Activated CD4-positive, alpha-beta T cell treated with anti-CD3 and anti-CD28 coated beads, Interleukin-2, amount 10 ng/mL, durations not matched to agents 7 days and 5 days (primary cell): ENCODE data around the gene C3orf70. TPM values are rescaled to one million over a fixed set of nuclear protein-coding genes. Genes with fewer than 3 reads are reported as not detected.

ENCODE experiments used
- CTCF ChIA-PET: fragments of 350-600 bp; sonication (Branson Sonifier 250); formaldehyde crosslinking; loops from one replicate; lab custom pipeline; 2021; ENCODE audit warnings: antibody characterized with exemption; lab: Charles Lee
- POLR2A ChIA-PET: fragments of 350-600 bp; sonication (Branson Sonifier 250); formaldehyde crosslinking; loops from one replicate; lab custom pipeline; 2021; ENCODE audit warnings: antibody characterized with exemption; lab: Charles Lee
- DNase-seq: peaks from one replicate; pipeline ENCODE4 v3.0.0-alpha.2; 2020
- H3K27ac Mint-ChIP-seq: one replicate; pipeline ENCODE4 v1.8.0; 2021; ENCODE audit warnings: mild to moderate bottlenecking, moderate library complexity, mixed read lengths
- H3K27me3 Mint-ChIP-seq: one replicate; pipeline ENCODE4 v1.8.0; 2021; ENCODE audit warnings: mixed read lengths
- H3K36me3 Mint-ChIP-seq: one replicate; pipeline ENCODE4 v1.8.0; 2021; ENCODE audit warnings: low read depth, mixed read lengths
- H3K4me1 Mint-ChIP-seq: one replicate; pipeline ENCODE4 v1.8.0; 2021; ENCODE audit warnings: mixed read lengths
- H3K4me3 Mint-ChIP-seq: one replicate; pipeline ENCODE4 v1.8.0; 2021; ENCODE audit warnings: mild to moderate bottlenecking, moderate library complexity, mixed read lengths
- H3K9me3 Mint-ChIP-seq: one replicate; pipeline ENCODE4 v1.8.0; 2021; ENCODE audit warnings: mixed read lengths
- total RNA-seq, 2 experiments: library from RNA; stranded (reverse); gene quantifications; one replicate each; pipeline ENCODE4 v1.2.3, GENCODE V29; 2021

Gene C3orf70
- total RNA-seq, 2 experiments from 2014 or later: 0.06 TPM; not detected in 1

- Mint-ChIP-seq H3K27me3 (no peaks in the 10 kb centered on the region), H3K27ac (no peak overlapping the region), H3K36me3 (peaks cover 41% of the 10 kb centered on the region), H3K4me3 (no peak overlapping the region), H3K4me1 (no peaks in the 10 kb centered on the region), H3K9me3 (no peaks in the 10 kb centered on the region)
- CTCF ChIA-PET: no interaction called here
- POLR2A ChIA-PET: no interaction called here
- no peak for DNase-seq
Measured at GRCh38 chr3:185028121-185028520, 124.7 kb downstream of the C3orf70 start.

Other genes with a start within 250 kb of the C3orf70 start
- 1 to 10 TPM; 2.0 to 2.2 TPM for gene EHHADH, start 101.0 kb upstream of the C3orf70 start, total RNA-seq
- gene MAP3K13, start 210.1 kb upstream of the C3orf70 start, total RNA-seq: 10 to 100 TPM; 10.2 to 13.1 TPM